SH-SY5Y (cell line): ENCODE results near the gene MT1G.

Source experiments
- GATA2 ChIP-seq: IDR thresholded peaks from 2 replicates; pipeline ENCODE4 v1.6.1; 2011; ENCODE audit warnings: mild to moderate bottlenecking, low read depth, low read length
- GATA3 ChIP-seq: IDR thresholded peaks from 2 replicates; pipeline ENCODE4 v1.6.1; 2011; ENCODE audit warnings: low read depth, mild to moderate bottlenecking, low read length, moderate library complexity

The MT1G gene

GRCh38 chr16:56667581-56668571 lies at the start of gene MT1G:
Gene MT1G (minus strand): TSS chr16:56668065. CDS start chr16:56667993, 72 bp downstream.
- TF ChIP-seq GATA3 (no peak), GATA2 (no peak)

GRCh38 chr16:56716761-56717160 lies 48.9 kb upstream of the MT1G start:
- TF ChIP-seq GATA3 (no peak), GATA2 (no peak)

DNA sequence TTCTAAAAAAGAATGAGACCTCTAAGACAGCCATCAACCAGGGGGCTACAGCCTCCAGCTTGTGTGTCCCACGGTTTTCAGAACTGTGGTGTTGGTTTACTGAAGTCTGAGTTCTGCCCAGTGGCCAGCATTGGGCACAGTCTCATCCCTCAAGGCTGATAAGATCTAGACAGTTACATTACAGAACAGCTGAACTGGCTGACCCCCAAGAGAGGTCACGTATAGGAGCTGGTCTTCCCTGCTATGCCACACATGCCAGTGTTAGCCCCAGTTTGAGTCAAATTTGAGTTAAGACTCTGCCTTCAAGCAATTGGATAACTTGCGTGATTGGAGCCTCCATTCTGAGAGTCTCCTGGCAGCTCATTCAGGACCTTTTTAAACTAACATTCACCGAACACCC lies 47.3 kb upstream of the MT1G start:
- TF ChIP-seq GATA2 (peak; percentile 76), GATA3 (peak; percentile 41; the same call in 1 of the 2 replicates)

DNA sequence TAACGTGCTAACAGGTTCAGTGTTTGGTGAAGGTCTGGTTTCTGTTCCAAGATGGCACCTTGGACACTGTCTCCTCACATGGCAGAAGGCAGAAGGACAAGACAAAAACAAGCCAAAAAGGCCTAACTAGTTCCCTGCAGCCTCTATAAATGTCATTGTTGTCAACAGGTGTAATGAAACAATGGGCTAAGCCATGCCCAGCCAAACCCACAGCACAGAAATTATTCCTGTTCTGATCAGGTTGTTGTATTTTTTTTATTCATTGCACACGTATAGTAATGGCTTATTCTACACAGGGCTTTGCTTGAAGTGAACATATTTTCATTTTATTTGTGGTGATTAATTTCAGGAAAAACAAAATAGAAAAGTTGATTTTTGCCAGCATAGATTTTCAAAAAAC lies 45.9 kb upstream of the MT1G start:
- TF ChIP-seq GATA2 (no peak), GATA3 (no peak)

- no peak for TF ChIP-seq GATA2
- no peak for TF ChIP-seq GATA3
These were observed 44.0 kb upstream of the MT1G start for GRCh38 chr16:56711862-56712261.

GRCh38 chr16:56710181-56710737 lies 42.4 kb upstream of the MT1G start:
- TF ChIP-seq GATA2 = no peak
- no peak for TF ChIP-seq GATA3

GRCh38 chr16:56709443-56710040 lies 41.7 kb upstream of the MT1G start:
- TF ChIP-seq GATA2 (no peak), GATA3 (no peak)

GRCh38 chr16:56708525-56709442 lies 40.9 kb upstream of the MT1G start:
- TF ChIP-seq GATA2 (peak; percentile 86), GATA3 (0 out of 2 replicates have a peak, but pooled peaks have one; percentile 51)

DNA sequence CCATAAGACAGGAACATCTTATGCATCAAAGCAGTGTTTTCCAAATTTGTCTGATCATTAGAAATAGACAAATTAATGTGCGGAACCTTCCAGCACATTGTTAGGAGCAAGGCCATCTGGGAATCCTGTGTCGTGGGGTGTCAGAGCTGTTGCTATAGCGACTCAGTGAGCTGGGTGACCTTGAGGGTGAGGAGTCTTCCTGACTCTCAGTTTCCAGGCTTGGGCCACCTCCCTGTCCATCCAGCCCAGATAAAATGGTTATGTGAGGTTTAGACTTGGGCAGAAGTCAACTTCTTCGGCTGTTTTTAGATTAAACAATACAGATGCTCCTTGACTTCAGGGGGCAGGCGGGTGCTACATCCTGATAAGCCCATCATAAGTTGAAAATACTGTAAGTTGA lies 35.0 kb upstream of the MT1G start:
- TF ChIP-seq GATA2 (no peak), GATA3 (no peak)

DNA sequence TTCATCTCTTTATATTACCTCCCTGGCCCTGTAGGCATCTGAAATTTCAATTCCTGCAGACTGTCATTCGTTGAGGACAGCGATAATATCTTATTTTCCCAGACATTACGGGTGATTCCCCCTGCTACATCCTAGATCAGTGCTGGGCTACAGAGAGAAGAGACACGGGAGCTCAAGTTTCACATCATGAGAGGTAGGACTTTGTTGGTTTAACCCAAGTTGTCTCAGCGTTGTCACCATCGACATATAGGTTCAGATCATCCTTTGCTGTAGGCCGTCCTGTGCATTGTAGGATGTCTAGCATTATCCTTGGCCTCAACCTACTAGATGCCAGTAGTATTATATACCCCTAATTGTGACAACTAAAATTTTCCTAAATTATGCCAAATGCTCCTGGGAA lies 33.7 kb upstream of the MT1G start:
- TF ChIP-seq GATA2 = no peak
- TF ChIP-seq GATA3 = no peak

GRCh38 chr16:56700631-56701030 lies 32.8 kb upstream of the MT1G start:
- TF ChIP-seq GATA2 = no peak
- no peak for TF ChIP-seq GATA3

DNA sequence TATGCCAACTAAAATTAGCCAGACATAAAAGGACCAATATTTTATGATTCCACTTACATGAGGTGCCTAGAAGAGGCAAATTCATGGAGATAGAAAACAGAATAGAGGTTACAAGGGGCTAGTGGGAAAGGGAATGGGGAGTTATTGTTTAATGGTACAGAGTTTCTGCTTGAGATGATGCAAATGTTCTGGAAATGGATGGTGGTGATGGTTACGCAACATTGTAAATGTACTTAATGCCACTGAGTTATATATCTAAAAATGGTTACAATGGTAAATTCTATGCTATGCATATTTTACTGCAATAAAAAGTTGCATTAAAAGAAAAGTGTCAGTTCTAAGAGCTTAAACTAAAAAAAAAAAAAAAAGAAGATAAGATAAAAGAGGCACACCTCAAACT lies 32.3 kb upstream of the MT1G start:
- TF ChIP-seq GATA2 (no peak), GATA3 (no peak)

GRCh38 chr16:56697456-56698155 lies 29.7 kb upstream of the MT1G start:
- TF ChIP-seq GATA3 (no peak), GATA2 (no peak)

GRCh38 chr16:56695246-56695645 lies 27.4 kb upstream of the MT1G start:
- TF ChIP-seq GATA3 = no peak
- TF ChIP-seq GATA2 = no peak

DNA sequence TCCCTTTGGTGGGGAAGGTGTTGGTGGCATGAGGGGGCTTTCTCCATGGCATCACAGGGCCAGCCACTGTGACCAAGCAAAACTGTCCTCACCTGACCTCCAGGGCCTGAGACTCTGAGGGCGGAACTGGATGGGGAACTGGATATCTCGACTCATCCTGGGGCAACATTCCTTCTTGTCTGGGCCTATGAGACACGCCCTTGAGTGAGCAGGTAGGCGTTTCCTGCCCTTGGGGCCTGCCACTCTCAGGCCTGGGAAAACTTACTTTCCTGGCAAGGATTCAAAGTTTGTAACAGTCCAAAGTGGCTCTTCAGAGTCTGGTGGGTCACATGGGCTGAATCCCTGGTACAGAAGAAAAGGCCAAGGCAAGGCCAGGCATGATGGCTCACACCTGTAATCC lies 24.0 kb upstream of the MT1G start:
- TF ChIP-seq GATA2 (no peak), GATA3 (no peak)
